Frontal cortex (tissue), 4 donors: Measurements from ENCODE around the gene ZNF407. TPM values are rescaled to one million over a fixed set of nuclear protein-coding genes. Genes with fewer than 3 reads are reported as not detected.

Source experiments
- DNase-seq, 2 donors: peaks; one replicate each; pipeline ENCODE4 v3.0.0; 2012; ENCODE audit warnings: low spot score in 2 of 2
- FAIRE-seq: peaks from 2 replicates; lab custom pipeline; 2012; peaks lifted over from hg19 to GRCh38; lab: Jason Lieb, UNC
- total RNA-seq: library from RNA; depleted of rRNA; stranded (reverse); fragments of >200 nt; gene quantifications from one replicate; pipeline ENCODE4 v1.2.3, GENCODE V29; 2014
- donor health status: control.
- donor health status: control.
- donor health status: control.

Gene ZNF407
- total RNA-seq, 1 donor from 2014 or later: 22.0 TPM

DNA sequence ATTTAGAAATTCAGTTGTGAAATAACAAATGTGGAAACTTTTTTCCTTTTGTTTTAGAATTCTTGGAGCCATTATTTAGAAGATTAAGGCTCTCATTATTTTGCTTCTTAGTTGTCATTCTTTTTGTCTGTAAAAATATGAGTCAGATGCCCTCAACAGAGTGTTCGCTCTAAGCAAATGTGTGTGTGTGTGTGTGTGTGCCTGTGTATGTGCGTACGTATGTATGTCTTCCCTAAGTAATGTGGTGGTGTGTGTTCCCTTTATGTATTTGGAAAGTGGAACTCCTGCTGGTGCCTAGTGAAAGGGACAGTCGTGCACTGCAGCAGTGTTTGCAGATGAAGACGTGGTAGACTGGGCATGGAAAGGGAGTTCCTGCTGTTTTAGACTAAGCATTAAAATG lies 27.5 kb downstream of the ZNF407 start:
- FAIRE-seq (no peak), DNase-seq (no peak)

DNA sequence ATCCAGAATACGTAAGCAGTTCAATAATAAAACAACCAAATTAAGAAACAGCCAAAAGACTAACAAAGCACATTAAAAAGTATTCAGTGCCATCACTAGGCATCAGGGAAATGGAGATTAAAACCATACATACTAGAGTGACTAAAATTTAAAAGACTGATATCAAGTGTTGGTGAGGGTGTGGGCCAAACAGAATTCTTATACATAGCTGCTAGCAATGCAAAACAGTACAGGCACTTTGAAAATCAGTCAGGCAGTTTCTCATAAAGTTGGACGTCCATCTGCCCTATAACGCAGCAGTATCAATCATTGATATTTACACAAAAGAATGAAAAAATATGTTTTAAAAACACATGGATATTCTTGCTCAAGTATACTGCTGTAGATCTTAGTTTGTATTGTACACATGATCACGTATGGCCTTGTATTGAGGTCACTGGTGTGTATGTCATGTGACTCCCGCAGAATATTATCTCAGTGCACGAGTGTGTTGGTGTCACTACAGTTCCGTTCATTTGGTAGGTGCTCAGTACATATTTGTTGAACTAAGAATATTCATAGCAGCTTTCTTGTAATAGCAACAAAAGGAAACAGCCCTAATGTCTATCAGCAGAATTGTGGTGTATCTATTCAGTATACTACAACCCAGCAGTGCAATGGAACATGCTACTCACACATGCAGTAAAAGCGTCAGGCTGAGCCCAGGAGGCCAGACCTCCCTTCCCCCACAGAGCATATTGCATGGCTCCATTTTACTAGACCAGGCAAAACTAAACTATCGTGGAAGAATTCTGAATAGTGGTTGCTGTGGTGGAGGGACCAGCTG lies 28.6 kb downstream of the ZNF407 start:
- FAIRE-seq (no peak), DNase-seq (no peak)

DNA sequence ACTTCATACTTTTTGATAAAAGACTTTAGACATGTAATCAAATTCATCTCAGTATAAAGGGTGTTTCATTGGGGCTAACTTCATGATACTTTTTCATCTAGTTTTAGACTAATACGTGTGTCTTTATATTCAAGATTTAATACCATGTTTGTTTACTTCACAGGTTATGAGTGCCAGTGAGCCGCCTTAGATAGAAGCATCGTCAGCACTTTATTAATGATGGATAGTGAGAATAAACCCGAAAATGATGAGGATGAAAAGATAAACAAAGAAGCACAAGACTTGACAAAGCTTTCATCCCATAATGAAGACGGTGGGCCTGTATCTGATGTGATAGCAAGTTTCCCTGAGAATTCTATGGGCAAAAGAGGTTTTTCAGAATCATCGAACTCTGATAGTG lies 33.1 kb downstream of the ZNF407 start:
- DNase-seq (no peak), FAIRE-seq (no peak)

DNA sequence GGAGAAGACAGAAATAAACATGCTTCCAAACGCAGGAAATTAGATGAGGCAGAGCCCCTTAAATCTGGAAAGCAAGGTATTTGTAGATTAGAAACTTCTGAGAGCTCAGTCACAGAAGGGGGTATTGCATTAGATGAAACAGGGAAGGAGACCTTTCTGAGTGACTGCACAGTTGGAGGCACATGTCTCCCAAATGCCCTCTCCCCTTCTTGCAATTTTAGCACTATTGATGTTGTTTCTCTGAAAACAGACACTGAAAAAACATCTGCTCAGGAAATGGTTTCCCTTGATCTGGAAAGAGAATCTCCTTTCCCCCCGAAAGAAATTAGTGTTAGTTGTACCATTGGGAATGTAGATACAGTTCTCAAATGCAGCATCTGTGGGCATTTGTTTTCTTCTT lies 33.5 kb downstream of the ZNF407 start:
- DNase-seq (no peak), FAIRE-seq (no peak)

DNA sequence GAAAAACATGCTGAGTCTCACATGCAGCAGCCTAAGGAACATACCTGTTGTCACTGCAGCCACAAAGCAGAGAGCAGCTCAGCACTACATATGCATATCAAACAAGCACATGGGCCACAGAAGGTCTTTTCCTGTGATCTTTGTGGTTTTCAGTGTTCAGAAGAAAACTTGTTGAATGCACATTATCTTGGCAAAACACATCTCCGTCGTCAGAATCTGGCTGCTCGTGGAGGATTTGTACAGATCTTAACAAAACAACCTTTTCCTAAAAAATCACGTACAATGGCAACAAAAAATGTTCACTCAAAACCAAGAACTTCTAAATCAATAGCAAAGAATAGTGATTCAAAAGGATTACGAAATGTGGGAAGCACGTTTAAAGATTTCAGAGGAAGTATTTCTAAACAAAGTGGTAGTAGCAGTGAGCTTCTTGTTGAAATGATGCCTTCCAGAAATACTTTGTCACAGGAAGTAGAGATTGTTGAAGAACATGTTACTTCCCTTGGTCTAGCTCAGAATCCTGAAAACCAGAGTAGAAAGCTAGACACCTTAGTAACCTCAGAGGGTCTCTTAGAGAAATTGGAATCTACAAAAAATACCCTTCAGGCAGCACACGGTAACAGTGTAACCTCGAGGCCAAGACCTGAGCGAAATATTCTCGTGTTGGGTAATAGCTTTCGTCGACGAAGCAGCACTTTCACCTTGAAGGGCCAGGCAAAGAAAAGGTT lies 34.1 kb downstream of the ZNF407 start:
- FAIRE-seq: no peak
- no peak for DNase-seq

DNA sequence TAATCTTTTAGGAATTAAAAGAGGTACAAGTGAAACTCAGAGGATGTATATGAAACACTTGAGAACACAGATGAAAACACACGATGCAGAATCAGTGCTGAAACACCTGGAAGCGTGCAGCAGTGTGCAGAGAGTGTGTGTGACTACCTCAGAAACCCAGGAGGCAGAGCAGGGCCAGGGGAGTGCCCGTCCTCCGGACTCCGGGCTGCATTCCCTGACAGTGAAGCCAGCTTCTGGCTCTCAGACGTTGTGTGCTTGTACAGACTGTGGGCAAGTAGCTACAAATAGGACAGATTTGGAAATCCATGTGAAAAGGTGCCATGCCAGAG lies 34.6 kb downstream of the ZNF407 start:
- FAIRE-seq: no peak
- no peak for DNase-seq

DNA sequence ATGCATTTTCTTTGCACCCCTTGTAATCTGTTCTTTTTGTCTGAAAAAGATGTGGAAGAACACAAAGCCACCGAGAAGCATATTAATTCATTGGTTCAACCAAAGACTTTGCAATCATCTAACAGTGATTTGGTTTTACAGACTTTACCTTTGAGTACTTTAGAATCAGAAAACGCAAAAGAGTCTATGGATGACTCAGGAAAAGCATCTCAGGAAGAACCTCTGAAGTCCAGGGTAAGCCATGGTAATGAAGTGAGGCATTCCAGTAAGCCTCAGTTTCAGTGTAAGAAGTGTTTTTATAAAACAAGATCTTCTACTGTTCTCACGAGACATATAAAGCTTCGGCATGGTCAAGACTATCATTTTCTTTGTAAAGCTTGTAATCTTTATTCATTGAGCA lies 35.2 kb downstream of the ZNF407 start:
- no peak for DNase-seq
- FAIRE-seq: no peak

DNA sequence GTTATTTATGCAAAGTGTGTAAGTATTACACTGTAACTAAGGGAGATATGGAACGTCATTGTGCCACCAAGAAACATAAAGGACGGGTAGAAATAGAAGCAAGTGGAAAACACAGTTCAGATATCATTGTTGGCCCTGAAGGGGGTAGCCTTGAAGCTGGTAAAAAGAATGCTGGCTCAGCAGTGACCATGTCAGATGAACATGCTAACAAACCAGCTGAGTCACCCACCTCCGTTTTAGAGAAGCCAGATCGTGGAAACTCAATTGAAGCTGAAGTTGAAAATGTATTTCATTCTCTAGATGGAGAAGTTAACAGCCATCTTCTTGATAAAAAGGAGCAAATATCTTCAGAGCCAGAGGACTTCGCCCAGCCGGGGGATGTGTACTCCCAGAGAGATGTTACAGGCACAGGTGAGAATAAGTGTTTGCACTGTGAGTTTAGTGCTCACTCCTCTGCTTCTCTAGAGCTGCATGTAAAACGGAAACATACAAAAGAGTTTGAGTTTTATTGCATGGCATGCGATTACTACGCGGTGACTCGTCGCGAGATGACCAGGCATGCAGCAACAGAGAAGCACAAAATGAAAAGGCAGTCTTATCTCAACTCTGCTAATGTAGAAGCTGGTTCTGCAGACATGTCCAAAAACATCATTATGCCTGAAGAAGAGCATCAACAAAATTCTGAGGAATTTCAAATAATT lies 36.1 kb downstream of the ZNF407 start:
- DNase-seq (no peak), FAIRE-seq (no peak)

DNA sequence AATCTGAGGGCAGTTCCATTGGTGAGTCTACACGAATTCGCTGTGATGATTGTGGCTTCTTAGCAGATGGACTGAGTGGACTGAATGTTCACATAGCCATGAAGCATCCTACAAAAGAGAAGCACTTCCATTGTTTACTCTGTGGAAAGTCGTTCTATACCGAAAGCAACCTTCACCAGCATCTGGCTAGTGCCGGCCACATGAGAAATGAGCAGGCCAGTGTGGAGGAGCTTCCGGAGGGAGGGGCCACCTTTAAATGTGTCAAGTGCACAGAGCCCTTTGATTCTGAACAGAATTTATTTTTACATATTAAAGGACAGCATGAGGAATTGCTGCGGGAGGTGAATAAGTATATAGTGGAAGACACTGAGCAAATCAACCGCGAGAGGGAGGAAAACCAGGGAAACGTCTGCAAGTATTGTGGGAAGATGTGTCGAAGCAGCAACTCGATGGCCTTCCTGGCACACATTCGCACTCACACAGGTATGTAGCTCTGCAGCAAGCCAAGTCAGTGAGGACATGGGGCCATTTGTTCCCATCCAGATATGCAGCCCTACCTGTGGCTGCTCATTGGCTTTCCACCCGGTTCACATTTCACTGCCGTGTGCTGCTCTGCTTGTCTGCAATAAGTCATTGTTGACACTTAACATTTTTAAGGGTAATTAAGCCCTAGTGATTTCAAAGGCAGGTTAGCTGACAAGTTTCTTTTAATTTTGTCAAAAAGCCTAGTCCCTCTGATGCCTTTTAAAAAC lies 37.7 kb downstream of the ZNF407 start:
- DNase-seq: no peak
- FAIRE-seq: no peak

DNA sequence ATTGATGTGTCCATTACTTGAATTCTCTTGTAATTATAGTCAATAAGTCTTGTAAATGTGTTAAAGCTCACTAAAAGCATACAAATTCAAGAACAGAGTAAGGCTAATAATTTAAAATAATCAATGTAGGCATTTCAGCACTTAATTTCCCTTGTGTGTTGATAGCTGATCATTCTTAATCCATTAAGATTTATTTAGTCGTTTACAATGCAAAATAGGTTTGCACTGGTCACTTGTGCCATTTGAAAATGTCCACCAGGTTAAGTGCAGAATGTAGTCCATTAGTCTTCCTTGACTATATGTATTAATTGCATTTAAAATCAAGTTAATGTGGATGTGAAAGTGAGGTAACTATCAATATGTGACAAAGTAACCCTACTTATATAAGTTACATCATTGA lies 39.4 kb downstream of the ZNF407 start:
- FAIRE-seq (no peak), DNase-seq (no peak)

DNA sequence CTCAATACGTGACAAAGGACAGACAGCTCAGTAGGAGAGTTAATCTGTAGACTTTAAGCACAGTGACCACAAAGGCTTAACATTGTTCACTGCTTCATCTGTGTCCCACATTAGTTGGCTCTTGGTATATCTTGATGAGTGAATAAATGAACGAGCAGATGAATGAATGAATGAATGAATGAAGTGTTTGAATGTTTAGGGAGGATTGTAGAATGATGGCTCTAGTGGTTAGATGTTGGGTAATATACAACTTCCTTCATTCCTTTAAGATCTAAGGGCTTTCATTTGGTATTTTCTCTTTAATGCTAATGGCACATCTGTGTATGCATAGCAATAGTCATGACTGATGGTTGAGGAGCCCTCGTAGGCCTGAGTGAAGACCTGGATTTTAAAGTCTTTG lies 40.5 kb downstream of the ZNF407 start:
- no peak for DNase-seq

DNA sequence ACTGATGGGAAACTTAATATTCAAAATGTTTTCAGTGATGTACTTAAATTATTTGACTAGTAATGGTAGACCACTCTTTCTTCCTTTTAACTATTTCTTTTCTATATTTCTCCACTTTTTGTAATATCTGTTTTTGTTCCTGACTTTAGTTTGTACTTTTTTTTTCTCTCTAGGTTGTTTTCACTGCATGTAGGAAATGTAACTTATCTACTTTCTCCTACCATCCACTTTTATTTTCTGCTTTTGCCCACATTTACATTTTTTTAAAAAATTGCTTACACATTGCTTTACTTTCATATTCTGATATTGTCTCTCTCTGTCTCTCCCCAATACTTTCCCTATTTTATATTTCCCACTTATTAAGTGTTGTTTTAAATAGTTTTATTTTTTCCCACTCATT lies 47.0 kb downstream of the ZNF407 start:
- DNase-seq (no peak), FAIRE-seq (no peak)

More for the DNA sequence above, 40.5 kb downstream of the ZNF407 start:
- no peak for FAIRE-seq

DNA sequence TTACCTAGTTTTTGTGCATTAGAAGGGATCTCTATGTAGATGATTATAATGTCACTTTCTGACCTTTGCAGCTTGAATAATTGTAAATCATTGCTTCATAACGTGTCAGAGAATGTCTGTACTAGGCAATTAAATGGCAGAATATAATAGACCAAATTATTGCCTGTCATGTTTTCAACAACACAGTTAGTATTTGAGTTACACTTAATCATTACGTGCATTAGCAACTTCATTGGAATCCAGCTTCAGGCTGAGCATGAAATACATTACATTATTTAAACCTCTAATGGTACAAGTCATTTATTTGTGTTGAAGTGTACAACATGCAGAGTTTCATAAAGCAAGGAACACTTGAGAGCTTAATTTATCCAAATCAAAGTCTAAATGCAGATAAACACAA lies 48.0 kb downstream of the ZNF407 start:
- no peak for DNase-seq
- FAIRE-seq: no peak

DNA sequence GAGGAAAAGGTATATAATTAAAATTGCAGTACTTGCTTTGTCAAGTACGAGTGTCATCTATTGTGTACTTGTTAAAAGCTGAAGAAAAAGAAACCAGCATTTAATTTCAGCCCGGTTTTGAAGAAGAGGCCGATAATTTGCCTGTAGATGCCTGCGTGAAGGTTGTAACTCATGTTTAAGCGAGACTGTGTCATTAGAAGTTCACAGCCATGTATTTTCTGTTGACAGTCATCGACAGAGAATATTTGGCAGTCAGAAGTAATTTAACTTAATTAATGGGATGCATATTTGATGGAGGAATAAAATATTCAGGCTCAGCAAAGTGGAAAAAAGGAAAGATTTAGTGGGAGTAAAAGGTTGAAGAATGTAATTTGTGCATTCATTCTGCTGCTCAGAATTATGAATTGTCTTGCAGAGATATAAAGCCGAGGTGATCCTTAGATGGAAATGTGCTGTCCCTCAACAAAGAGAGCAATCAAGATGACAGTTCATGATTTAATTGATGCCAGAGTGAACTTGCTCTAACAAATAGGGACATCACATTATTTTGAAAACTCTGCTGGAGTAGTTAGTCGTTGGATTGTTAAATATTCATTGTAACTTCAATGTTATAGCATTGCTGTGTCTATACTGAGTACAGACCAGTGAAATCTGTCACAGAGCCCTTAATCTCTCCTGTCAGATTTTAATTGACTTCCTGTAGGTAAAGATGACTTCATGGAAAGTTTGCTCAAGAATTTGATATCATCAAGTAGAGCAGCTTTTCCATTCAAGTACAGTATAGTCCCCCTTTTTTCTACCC lies 53.9 kb downstream of the ZNF407 start:
- FAIRE-seq: no peak
- DNase-seq: no peak

DNA sequence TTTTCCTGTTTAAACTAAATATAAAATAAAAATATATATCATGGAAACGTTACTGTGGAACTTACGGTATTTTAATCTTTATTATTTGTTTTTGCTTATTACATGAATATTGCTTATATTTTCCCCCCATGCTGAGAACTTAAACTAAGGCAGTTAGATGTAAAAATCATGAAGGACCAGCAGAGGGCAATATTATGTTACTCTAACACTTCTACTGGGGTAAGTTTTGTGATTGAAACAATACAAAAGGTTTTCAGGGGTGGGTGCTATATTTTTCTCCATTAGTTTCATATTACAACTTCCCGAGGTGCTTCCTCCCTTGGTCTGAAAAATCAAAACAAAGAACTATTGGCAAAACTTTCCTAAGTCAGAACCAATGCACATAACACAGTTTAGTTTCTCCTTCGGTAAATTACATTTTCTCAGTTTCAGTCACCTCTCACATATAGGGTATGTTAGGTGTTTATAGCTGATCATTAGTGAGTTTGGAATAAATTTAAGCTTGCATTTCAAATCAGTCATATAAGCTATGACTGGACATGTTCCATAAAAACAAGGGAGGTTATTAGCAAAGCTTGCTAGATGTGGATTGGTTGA lies 54.8 kb downstream of the ZNF407 start:
- FAIRE-seq: peak; percentile 67
- DNase-seq: no peak

DNA sequence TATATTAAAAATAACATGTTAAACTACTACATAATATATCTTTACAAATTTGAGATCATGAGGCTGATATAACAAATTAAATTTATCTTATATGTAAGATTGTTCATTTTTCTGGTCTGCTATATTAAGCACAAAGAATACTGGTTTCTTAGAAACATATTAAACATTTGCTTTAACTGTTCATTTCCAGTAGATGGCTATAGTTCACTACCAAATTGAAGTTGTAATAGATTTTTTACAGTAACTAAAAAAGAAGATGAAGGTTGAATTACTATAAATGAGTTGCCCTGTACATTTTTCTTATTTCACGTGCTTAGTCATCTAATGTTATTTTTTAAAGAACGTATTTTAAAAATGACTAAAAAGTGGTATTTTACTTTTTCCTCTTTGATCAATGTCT lies 57.0 kb downstream of the ZNF407 start:
- peak; percentile 93 for FAIRE-seq
- DNase-seq: no peak

DNA sequence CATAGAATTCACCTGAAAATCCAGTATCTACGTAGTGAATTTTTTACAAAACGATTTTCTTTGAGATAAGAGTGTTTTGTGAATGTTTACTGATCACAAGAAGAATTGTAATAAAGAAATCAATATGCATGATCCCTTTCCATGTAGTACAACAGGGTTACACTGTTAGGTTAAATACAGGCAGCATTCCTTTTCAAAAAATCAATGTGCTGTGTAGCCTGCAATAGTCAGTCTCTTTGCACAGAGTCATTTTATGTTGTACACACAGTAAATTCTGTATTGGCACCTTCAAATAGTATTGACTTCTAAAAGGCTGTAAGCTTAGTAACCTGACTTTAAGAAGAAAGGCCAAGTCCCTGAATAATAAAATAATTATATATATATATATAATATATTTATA lies 63.3 kb downstream of the ZNF407 start:
- DNase-seq: no peak
- no peak for FAIRE-seq

DNA sequence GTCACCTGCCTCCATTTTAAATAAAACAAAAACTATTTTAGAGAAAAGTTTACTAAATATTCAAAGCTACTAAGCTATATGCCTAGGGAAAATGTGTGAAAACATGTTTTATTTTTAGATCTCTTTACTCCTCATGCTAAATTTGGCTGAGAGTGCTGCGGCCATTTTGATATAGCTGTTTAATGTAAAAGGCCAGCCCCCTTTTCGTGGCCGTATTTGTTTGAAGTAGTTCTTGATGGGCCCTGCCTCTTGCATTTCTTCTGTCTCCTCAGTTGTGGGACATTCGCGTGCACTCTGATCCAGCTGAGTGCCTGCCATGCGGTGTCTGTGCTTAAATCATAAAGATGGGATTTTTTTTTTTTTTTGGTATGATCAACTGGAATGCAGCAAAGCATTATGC lies 64.0 kb downstream of the ZNF407 start:
- DNase-seq (no peak), FAIRE-seq (no peak)

DNA sequence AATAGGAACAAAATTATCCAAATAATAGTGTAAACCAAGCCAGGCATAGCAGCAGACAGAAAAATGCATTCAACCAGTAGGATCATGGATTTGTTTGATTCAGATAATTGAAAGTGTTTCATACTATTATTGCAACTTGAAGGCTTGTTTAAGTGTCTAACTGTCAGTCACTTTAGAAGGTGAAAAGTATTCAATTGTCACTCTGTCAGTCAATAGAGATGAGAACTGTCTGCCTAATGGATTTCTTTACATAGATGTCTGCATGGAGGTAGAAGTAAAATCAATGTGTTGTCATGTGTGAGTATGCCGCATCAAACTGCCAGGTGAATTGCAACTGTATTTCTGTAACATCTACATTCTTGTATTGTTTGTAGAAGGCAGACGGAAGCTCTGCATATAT lies 65.0 kb downstream of the ZNF407 start:
- no peak for FAIRE-seq
- DNase-seq: no peak
